Right hindlimb (tissue), 1 donor: Measurements from ENCODE around the gene GPC2.

Experiments used
- DNase-seq: peaks from one replicate; pipeline ENCODE4 v3.0.0-alpha.2; 2018

GPC2 gene

GRCh38 chr7:100119970-100120732 is 57.0 kb downstream of the GPC2 start:
- peak; percentile 86 for DNase-seq
